Endometrium (tissue), 2 donors: Measurements from ENCODE around the gene NIPAL3.
"Not testable (repeated sequence)": the region's sequence is repeated elsewhere in the genome, so short reads cannot be mapped to it uniquely, and the experiment has no call there.

ENCODE experiments used
- FAIRE-seq: peaks from 2 replicates; lab custom pipeline; 2012; peaks lifted over from hg19 to GRCh38; lab: Jason Lieb, UNC
- donor health status: control.
- donor health status: control.

Gene NIPAL3

GRCh38 chr1:24517898-24518297 is 102.3 kb downstream of the NIPAL3 start:
- FAIRE-seq = no peak

- FAIRE-seq = not testable (repeated sequence)
Observed at GRCh38 chr1:24520282-24520681, 104.7 kb downstream of the NIPAL3 start.
